ENCODE measurements around the gene PFN3. TPM values are rescaled to one million over a fixed set of nuclear protein-coding genes. Genes with fewer than 3 reads are reported as not detected.
A peak's percentile ranks its signal among the peaks of the same experiment; 100 is the strongest.
"Not testable (repeated sequence)": the region's sequence is repeated elsewhere in the genome, so short reads cannot be mapped to it uniquely, and the experiment has no call there.

PFN3 gene
- total RNA-seq, 1 donor from 2014 or later = not detected

DNA sequence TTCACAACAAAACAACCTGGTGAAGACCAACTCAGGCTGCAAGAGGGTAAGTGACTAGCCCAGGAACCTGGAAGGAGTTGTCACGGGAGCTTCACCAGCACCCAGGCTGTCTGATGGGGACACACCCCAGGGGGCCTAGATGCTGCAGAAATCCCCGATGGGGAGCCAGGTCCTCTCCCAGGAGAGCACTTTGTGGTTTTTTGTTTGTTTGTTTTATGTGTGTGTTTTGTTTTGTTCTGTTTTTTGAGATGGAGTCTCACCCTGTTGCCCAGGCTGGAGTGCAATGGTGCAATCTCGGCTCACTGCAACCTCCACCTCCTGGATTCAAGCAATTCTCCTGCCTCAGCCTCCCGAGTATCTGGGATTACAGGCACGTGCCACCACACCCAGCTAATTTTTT is 24.9 kb downstream of the PFN3 start:
- not testable (repeated sequence) for DNase-seq (ENCODE audit: low spot score); ATAC-seq

DNA sequence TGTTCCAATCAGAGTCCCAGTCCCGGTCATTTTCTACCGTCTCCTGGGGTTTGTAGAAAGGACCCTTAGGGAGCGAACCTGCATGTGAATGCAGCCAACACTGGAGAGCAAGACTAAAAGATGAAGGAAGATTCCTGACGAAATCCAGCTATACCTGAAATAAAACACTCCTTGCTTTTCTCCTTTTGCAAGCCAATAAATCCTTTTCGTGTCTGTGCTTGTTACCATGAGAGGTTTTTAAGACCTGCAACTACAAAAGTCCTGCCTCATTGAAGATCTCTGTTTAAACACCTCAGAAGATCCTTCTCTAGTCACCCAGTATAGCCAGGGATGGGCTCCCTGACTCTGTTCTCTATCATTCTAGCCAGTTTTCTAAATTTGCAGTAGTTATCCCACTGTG is 26.2 kb downstream of the PFN3 start:
- DNase-seq (ENCODE audit: low spot score) (no peak), ATAC-seq (no peak)

DNA sequence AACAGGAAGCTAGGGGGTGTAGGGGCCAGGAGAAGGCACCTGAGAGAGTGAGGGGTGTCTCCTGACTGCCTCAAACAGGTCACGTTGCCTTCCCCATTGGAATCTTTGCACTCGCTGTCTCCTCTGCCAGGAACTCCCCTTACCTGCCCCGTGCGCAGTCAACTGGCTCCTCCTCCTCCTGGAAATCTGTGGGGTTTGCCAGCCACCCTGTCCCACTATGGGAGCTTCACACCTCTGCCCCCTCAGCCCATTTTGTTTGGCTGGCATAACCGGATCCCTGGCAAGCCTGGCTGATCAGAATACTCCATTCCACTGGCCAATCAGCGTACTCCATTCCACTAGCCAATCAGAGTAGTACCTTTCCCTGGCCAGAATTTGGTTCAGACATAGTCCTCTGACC is 26.7 kb downstream of the PFN3 start:
- ATAC-seq (peak; percentile 48), DNase-seq (ENCODE audit: low spot score) (peak; percentile 96)

DNA sequence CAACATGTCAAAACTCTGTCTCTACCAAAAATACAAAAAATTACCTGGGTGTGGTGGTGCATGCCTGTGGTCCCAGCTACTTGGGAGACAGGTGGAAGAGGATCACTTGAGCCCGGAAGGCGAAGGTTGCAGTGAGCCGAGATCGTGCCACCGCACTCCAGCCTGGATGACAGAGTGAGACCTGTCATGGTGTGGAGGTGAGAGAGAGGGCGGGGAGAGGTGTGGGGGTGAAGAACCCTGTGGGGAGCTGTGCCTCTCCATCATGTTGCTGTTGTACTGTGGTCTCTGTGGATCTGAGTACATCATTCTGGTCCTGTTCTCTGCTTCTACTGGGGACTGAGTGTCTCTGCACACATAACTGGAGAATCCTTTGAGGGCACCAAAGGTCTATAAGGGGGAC is 27.6 kb downstream of the PFN3 start:
- DNase-seq (ENCODE audit: low spot score) = no peak
- ATAC-seq = no peak

DNA sequence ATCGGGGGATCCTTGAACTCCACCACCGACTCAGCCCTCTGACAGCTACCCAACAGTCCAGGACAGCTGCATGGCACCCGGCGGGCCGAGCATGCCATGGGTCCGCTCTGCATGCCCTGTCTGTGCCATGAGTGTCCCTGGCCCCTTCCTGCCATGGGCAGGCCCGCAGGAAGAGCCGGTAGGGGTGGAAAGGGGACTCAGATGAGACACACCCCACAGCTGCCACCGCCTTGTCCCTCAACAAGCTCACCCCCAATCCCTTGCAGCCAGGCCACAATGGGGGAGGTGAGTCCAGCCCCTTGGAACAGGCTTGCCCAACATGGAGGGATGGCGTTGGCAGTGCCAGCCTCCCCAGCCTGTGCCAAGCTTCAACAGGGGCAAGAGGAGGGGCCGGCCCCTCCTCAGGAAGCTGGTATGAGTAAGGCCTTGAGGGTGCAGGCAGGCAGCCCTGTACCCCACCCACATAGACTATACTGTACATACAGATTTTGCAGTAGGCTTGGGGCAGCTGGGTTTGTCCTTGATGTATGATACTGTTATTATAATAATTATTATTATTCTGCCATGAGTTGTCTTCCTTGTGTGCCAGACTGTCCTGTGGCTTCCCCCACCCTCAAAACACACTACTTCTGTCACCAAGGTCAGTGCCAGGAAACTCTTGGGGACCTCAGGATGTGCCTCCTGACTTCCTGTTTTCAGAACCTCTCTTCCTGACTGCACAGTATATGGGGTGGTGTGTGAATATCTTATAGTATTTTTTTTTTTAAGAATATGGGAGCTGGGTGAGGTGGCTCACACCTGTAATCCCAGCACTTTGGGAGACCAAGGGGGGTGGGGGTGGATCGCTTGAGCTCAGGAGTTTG is 28.2 kb downstream of the PFN3 start:
- DNase-seq (ENCODE audit: low spot score) = peak; percentile 68
- ATAC-seq = peak; percentile 1

DNA sequence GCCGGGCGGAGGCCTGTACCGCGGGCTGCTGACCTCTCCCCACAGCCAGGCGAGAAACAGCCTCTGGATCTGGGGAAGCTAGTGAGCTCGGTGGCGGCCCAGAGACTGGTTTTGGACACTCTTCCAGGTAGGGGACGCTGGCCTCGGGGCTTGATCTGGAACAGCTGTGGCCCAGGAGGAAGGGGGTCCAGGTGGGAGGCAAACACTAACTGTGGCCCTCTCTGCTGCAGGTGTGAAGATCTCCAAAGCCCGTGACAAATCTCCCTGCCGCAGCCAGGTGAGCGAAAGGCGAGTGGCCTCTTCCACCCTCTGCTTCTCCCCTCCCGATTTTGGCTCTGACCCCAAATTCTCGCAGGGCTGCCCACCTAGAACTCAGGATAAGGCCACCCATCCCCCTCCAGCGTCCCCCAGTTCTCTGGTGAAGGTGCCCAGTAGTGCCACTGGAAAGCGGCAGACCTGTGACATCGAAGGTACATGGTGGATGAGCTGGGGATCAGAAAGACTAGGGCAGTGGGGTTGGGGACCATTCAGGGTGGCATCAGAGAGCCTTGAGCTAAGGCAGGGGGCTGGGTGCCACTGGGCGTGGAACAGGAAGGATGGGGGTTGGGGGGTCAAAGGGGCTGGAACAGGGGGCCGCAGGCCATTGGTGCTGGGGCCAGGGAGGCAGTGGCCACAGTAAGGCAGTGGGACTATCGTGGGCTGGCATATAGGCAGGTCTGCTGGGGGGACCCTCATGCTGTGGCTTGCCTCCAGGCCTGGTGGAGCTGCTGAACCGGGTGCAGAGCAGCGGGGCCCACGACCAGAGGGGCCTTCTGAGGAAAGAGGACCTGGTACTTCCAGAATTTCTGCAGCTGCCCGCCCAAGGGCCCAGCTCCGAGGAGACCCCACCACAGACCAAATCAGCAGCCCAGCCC is 29.1 kb downstream of the PFN3 start:
- no peak for DNase-seq (ENCODE audit: low spot score)
- no peak for ATAC-seq

DNA sequence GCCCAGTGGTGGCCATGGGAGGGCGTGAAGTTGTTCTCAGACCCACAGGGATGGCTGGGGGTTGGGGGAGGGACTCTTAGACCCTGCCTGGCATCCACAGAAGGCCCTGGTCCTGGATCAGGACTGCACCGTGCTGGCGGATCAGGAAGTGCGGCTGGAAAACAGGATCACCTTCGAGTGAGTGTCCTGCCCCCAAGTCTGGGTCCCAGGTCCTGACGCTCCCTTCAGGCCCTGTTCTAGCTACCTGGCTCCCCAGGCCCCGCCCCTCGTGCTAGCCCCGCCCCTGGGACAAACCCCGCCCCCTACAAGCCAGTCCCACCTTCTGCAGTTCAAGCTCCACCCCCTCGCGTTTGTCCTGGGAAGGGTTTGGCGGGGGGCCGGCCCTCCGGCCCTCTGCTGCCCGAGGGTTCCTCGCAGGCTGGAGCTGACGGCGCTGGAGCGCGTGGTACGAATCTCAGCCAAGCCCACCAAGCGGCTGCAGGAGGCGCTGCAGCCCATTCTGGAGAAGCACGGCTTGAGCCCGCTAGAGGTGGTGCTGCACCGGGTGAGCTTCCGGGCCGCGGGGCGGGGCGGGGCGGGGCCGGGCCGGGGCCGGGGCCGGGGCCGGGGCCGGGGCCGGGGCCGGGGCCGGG is 29.9 kb downstream of the PFN3 start:
- ATAC-seq = peak; percentile 64
- peak; percentile 98 for DNase-seq (ENCODE audit: low spot score)

DNA sequence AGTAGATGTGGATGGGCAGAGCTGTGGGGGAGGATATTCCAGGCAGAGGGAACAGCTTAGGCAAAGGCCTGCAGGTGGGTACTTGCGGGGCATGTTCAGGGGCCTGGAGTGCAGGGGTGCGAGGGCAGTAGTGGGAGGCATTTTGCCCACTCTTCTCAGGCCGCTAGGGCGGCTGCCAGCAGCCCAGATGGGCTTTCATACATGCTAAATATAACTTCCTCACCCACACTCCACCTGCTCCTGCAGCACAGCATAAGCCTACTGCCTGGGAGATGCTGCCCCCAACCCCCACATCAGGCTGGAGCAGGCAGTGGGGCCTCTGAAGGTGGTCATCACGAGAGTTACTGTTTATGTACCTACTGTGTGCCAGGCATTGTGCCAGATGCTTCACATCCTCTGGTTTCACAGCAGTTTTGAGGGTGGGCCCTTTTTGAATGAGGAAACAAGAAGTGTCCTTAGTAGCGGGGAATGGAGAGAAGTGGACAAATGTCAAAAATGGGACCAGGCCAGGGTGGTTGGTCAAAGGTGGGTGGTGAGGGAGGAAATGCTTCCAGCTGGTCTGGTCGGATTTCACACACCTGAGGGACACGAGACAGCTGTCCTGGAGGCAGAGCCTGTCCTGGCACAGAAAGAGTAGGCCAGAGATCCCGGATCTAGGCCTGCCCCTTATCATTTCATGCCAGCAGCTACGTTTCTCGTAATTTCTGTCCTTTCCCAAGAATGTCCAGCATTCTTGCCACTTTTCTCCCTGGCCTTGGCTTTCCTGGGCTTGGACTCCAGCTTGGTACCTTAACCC is 30.6 kb downstream of the PFN3 start:
- peak; percentile 68 for DNase-seq (ENCODE audit: low spot score)

DNA sequence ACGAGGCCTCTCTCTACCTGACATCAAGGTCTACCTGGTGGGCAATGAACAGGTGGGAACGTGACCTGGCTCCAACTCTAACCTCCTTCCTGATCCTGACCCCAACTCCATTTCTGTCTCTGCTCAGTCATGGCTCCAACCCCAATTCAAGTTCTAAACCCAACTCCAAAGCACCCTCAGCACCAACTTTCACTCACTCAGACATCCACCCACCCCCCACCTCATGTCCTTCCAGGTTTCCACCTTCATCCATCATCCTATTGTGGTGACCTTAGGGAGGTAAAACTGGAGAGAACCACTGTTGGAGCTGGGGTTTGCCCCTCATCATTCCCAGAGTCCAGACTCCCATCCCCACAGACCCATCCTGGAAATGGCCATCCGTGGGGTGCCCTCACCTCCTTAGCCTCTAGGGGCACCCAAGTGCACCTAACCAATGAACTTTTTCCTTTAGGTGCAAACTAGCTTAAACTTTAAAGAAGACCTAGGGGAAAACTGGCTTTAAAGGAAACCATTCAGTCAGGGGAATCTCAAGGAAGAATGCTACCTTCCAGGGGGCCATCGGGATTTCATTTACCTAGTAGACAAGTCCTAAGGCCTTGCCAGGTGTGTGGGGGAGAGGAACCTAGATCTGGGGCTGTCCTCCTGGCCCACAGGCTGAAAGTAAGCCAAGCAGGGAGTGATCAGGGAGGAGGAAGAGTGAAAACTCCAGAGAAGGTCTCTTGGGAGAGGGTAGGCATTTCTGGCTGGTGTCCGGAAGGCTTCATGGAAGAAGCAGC is 31.4 kb downstream of the PFN3 start:
- ATAC-seq = no peak
- no peak for DNase-seq (ENCODE audit: low spot score)

More for the DNA sequence above, 30.6 kb downstream of the PFN3 start:
- ATAC-seq = peak; percentile 6

DNA sequence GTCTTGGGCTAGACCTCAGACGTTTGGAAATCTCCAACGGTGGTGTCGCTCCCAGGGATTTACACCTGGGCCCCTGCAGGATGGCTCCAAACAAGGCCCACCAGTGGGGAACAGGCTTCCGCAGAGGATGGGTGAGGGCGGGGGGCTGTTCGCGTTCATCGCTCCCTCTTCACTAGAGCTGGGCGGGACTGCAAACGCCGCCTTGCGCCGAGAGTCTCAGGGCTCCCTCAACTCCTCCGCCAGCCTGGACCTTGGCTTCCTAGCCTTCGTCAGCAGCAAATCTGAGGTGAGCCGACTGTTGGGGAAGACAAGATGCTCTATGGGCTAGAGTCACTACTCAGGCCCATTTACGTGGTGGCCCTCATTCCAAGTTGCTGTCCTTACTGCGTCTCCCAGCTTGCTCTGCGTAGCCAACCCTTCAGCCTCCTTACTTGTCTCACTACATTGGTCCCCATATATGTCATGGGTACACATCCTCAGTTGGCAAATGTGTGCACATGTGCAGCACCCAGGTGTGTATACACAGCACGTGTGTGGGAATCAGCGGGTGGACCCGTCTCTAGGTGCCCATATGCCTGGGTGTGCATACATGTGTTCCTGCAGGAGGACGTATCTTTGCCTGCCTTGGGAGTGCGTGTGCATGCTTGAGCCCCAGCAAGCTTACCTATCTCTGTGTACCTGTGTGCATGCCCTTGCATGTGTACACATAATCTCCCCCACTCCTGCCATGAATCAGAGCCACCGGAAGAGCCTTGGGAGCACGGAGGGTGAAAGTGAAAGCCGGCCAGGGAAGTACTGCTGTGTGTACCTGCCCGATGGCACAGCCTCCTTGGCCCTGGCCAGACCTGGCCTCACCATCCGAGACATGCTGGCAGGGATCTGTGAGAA is 32.2 kb downstream of the PFN3 start:
- ATAC-seq (no peak), DNase-seq (ENCODE audit: low spot score) (peak; percentile 63)

DNA sequence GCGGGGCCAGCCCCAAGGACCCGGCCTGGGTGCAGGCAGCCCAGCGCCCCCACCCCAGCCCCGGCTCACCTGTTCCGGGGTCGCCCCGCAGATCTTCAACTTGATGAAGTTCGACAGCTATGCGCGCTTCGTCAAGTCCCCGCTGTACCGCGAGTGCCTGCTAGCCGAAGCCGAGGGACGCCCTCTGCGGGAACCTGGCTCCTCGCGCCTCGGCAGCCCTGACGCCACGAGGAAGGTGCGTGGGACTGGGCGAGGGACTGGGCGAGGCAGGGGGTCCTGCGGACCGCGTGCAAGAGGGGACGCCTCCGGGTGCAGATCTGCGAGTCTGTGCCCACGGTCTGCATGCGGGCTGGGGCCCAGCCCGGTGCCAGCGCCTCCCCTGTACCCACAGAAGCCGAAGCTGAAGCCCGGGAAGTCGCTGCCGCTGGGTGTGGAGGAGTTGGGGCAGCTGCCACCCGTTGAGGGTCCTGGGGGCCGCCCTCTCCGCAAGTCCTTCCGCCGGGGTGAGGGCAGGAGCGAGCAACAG is 33.1 kb downstream of the PFN3 start:
- DNase-seq (ENCODE audit: low spot score) (no peak), ATAC-seq (peak; percentile 0)

DNA sequence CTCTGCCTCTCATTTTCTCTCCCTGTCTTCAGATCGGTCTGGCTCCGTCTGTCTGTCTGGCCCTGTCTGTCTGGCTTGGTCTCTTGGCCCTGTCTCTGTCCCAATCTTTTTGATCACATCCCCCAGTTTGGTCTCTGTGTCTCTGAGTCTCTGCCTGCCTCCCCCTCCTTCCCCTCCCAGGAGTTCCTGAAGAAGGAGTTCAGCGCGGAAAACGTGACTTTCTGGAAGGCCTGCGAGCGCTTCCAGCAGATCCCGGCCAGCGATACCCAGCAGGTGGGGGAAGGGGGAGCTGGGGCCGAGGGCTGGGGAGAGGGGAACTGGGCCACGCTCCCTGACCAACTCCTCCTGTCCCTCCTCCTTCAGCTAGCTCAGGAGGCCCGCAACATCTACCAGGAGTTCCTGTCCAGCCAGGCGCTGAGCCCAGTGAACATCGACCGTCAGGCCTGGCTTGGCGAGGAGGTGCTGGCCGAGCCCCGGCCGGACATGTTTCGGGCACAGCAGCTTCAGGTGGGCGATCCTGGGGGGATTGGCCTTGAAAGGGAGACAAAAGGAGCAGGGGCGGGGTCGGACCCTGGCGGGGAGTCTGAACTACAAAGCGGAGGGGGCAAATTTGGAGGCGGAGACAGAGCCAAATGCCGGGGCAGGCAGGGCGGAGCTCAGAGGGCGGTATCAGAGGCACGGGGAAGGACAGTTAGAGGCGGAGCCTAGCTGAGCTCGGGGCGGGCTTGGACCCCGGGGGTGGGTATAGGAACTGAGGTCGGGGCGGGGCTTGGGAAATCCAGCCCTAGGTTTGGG is 33.7 kb downstream of the PFN3 start:
- peak; percentile 67 for ATAC-seq
- peak; percentile 95 for DNase-seq (ENCODE audit: low spot score)

DNA sequence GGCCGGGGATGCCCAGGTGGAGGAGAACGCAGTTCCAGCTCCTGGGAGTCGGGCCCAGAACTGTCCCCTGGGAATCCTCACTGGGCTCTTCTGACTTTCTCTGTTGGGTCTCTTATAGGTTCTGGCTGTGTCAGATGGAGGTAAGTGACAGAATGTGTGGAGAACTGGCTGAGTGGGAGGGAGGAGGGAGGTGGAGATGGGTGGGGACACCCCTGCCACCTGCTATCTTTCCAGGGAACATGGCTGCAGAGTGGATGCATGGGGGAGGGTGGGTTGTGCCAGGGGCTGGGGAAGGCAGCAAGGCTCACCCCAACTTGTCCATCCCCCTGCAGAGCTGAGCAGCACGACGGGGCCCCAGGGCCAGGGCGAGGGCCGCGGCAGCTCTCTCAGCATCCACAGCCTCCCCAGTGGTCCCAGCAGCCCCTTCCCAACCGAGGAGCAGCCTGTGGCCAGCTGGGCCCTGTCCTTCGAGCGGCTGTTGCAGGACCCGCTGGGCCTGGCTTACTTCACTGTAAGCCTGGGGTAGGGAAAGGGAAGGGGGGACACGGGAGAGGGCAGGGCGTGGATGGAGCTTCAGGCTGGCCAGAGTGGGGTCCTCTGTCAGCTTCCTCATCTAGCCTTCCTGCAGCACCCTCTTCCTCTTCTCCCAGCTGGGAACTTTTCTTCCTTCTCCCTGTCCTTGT is 34.5 kb downstream of the PFN3 start:
- no peak for DNase-seq (ENCODE audit: low spot score)
- no peak for ATAC-seq

DNA sequence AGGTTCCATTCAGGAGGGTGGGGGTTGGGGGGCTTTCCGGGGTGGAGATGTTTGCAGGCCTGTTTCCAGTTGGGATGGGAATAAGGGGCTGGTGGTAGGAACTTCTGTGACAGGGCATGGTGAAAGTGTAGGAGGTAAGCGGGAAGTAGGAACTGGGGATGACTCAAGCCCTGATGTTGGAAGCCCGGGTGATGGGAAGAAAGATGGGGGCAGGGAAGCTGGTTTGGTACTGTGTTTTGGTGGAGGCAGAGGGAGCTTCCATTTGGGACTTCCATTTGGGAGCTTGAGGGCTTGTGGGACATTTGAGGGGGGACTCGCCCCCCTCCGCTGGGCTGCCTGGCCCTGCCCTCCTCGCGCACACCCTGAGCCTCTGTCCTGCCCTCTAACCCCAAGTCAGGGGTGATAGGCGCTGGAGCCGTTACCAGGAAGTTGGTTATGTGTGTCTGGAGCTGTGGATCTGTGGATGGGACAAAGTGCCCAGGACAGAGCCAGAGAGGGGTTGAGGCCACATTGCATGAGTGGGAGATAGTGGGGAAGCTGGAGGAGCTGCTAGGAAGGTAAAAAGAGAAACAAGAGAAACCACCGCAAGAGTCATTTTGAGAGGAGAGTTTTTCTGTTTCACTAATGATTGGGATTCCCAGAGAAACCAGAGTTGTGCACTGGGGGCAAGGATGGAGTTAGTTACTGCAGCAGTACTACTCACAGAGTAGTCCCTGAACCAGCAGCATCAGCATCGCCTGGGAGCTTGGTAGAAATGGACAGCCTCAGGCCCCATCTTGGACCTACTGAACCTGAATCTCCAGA is 36.1 kb downstream of the PFN3 start:
- DNase-seq (ENCODE audit: low spot score) = no peak
- no peak for ATAC-seq

DNA sequence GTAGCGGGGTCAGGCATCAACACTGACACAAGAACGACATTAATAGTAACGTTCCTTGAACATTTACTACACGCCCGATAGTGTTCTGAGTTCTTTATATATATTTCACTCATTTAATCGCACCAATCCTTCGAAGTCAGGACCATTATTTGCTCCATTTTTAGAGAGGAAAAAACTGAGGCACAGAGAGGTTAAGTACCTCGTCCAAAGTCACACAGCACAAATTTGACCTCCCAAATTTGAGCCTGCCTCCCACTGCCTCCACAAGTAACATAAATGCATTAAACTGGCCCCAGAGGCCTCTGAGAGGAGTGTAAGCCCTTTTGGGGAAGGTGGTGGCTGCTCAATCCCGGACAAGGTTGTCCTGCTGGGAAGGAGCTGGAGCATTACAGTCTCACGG is 36.9 kb downstream of the PFN3 start:
- ATAC-seq = no peak
- DNase-seq (ENCODE audit: low spot score) = no peak
